Measurements from ENCODE around the gene FOXP1.

DNA sequence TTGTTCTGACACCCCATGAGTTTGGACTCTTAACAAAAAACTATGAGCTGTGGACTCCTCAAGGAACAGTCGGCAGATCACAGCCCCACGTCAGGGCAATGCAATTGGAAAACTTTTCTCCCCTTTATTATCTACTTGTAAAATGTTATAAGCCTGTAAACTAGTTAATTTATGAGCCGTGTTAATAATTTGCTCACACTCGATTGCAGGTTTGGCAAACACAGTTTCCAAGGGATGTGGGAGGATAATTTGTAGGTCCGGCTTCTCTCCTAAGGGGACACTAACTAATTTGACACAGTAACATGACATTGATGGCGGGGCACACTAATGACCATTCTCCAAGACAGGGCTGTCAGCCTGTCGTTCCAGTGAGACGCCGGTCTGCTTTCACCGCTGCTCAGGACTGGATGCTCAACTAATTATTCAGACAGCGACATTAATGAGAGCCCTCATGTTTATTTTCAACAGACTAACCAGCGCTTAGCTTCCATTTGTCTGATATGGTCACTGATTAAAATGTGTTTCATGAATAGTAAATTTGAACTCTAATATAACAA, 222.1 kb downstream of the FOXP1 start:
- TF ChIP-seq POLR2A (IDR thresholded peaks at IDR 0.05) (no peak), CTCF (IDR thresholded peaks at IDR 0.05) (no peak)
